ENCODE data around the gene ONECUT2. TPM values are rescaled to one million over a fixed set of nuclear protein-coding genes. Genes with fewer than 3 reads are reported as not detected.

ONECUT2 gene
- total and polyA plus RNA-seq, 9 of the 15 experiments (the other 6 are each of a cell fraction or from before 2014, with no cell fraction given), result 0.27 to 2.5 (median 0.83) TPM

DNA sequence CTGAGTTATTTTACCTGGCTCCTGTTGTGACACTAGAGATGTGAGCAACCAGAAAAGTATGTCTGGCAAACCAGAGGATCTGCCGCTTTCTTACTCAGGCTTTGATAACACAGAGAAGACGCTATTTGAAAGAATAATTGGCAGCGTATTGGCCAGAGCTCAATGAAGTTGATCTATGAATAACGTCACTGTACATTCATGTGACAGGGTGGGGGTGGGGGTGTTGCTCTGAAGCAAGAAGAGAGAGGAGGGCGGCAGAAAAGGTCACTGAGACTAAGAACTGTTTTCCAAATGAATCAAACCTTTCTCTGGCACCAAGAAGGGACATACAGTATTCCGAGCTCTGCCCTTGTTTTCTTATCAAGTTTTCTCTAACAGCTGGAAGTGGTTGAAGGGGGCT is 1.7 kb upstream of the ONECUT2 start:
- DNase-seq (ENCODE audit: extremely low read depth in 1 of 4, low spot score in 3 of 4) (no peak), ATAC-seq (no peak), FAIRE-seq (no peak)
- no peaks in the 10 kb centered on the region for H3K79me2 ChIP-seq (ENCODE audit: control insufficient read depth, insufficient read depth, low read length)
- no peaks in the 10 kb centered on the region for H4K20me1 ChIP-seq (replicated peaks; ENCODE audit: control insufficient read depth, insufficient read depth, low read length)
- peak overlapping the region; percentile 88; the same call in 1 of the 2 replicates for H3K4me2 ChIP-seq (ENCODE audit: insufficient read depth, low read length)
- peaks cover 2 to 34% of the 10 kb centered on the region in 2 experiments; a peak in 4 of 5 replicates for H3K4me1 ChIP-seq (replicated peaks in 1 of 2; ENCODE audit: control insufficient read depth in 2 of 2, insufficient read depth in 2 of 2, low read length in 2 of 2)
- POLR2A ChIA-PET, result interaction anchor here (0.6 kb wide), 1 partner anchor 43 kb away, joined by 3 read pairs; no protein-coding TSS in a partner anchor
- intact Hi-C loops (cut with micrococcal nuclease), result no loop called here
- H3K27me3 ChIP-seq (ENCODE audit: control insufficient read depth in 2 of 2, insufficient read depth in 2 of 2, low read length in 2 of 2), result peaks cover 15 to 27% of the 10 kb centered on the region in 2 experiments; a peak in 4 of 5 replicates
- TF ChIP-seq CBX2 (IDR thresholded peaks at IDR 0.05; ENCODE audit: insufficient read depth, low read length, poor library complexity, severe bottlenecking), result peak; percentile 30
- no peak for TF ChIP-seq NR1H2 (CRISPR knock-in tag; IDR thresholded peaks at IDR 0.05)
- H3K9me1 ChIP-seq (ENCODE audit: control insufficient read depth, insufficient read depth, low read length), result no peaks in the 10 kb centered on the region
- no peak overlapping the region for H3K9ac ChIP-seq (ENCODE audit: insufficient read depth in 1 of 2, low read depth in 2 of 2, low read length in 2 of 2)
- no peak overlapping the region for H3K27ac ChIP-seq (ENCODE audit: extremely low read depth, low read depth, low read length)
- H3K4me3 ChIP-seq, result no peak overlapping the region
- no peaks in the 10 kb centered on the region for H3K9me3 ChIP-seq (replicated peaks; ENCODE audit: control insufficient read depth, insufficient read depth, low read depth, low read length)
- H3K36me3 ChIP-seq (ENCODE audit: control insufficient read depth, insufficient read depth, low read length), result no peaks in the 10 kb centered on the region
- in situ Hi-C loops (cut with MboI), result no loop called here
- CTCF ChIA-PET (ENCODE audit: low intra/inter-chr PET ratio), result no interaction called here
- 8% methylated on average over 4 of the region's 6 CpGs for WGBS (ENCODE audit: insufficient coverage, low coverage, missing lambda C conversion rate)
- BruUV-seq (replicated peaks), result no TSS peak
- H2AFZ ChIP-seq (ENCODE audit: low read depth, low read length), result no peak overlapping the region

DNA sequence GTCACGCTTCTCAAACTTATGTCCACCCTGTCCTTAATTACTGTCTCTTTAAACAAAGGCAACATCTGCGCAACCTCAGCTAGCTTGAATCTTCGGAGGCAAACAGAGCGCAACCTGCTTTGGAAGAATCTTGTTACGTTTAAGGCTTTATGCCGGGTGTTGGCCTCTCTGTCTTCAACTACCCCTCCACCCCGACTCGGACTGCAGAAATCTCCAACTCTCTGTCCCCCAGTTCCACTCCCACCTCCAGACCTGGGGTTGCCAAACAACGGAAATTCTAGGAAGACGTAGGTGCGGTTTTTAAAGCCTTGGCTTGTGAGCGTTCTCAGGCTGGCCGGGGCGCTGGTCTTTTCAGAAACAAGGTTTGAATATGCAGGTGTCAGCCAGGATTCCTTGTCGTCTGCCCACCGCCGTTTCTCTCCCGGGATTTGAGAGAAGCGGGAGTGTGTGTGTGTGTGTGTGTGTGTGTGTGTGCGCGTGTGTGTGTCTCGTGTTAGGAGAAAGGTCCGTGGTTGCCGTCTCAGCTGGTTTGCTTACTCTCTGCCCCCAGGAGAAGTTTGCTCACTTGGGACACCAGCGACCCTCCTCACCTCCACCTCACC is 1.1 kb upstream of the ONECUT2 start:
- Histone ChIP-seq H3K9me1 (ENCODE audit: control insufficient read depth, insufficient read depth, low read length) (no peaks in the 10 kb centered on the region), H3K4me2 (ENCODE audit: insufficient read depth, low read length) (peak overlapping the region; percentile 88), H4K20me1 (replicated peaks; ENCODE audit: control insufficient read depth, insufficient read depth, low read length) (no peaks in the 10 kb centered on the region), H3K27ac (ENCODE audit: extremely low read depth, low read depth, low read length) (no peak overlapping the region), H3K79me2 (ENCODE audit: control insufficient read depth, insufficient read depth, low read length) (no peaks in the 10 kb centered on the region), H3K27me3 (ENCODE audit: control insufficient read depth in 2 of 2, insufficient read depth in 2 of 2, low read length in 2 of 2) (peaks cover 15 to 24% of the 10 kb centered on the region in 2 experiments; a peak in 4 of 5 replicates), H2AFZ (ENCODE audit: low read depth, low read length) (peak overlapping the region; percentile 92), H3K9me3 (replicated peaks; ENCODE audit: control insufficient read depth, insufficient read depth, low read depth, low read length) (no peaks in the 10 kb centered on the region), H3K4me1 (replicated peaks in 1 of 2; ENCODE audit: control insufficient read depth in 2 of 2, insufficient read depth in 2 of 2, low read length in 2 of 2) (peaks cover 2 to 34% of the 10 kb centered on the region in 2 experiments; a peak in 4 of 5 replicates), H3K9ac (ENCODE audit: insufficient read depth in 1 of 2, low read depth in 2 of 2, low read length in 2 of 2) (peak overlapping the region in 1 of 2 experiments; percentile 80; a peak in 1 of 4 replicates), H3K36me3 (ENCODE audit: control insufficient read depth, insufficient read depth, low read length) (no peaks in the 10 kb centered on the region), H3K4me3 (peak overlapping the region; percentile 55; the same call in 1 of the 2 replicates)
- FAIRE-seq (peak; percentile 6), ATAC-seq (no peak), DNase-seq (ENCODE audit: extremely low read depth in 1 of 4, low spot score in 3 of 4) (peak in 1 of 4 experiments; percentile 15)
- no TSS peak for BruUV-seq (replicated peaks)
- intact Hi-C loops (cut with micrococcal nuclease) (no loop called here), in situ Hi-C loops (cut with MboI) (no loop called here)
- ChIA-PET POLR2A (interaction anchor here (0.6 kb wide), 1 partner anchor 44 kb away, joined by 3 read pairs; no protein-coding TSS in a partner anchor), CTCF (ENCODE audit: low intra/inter-chr PET ratio) (no interaction called here)
- peak; percentile 22 for TF ChIP-seq ZFP36 (IDR thresholded peaks at IDR 0.05; ENCODE audit: low read depth, low read length, partially characterized antibody)
- no peak for TF ChIP-seq YBX1 (IDR thresholded peaks at IDR 0.05)
- TF ChIP-seq SMAD1 (IDR thresholded peaks at IDR 0.05; ENCODE audit: low read depth, low read length, partially characterized antibody), result no peak
- TF ChIP-seq HOXB6 (CRISPR knock-in tag; IDR thresholded peaks at IDR 0.05; ENCODE audit: borderline replicate concordance), result no peak
- TF ChIP-seq NRF1 (conservative IDR thresholded peaks at IDR 0.05 in 1 of 2, IDR thresholded peaks at IDR 0.05 in 1 of 2), result peak; percentile 54 to 57; a peak in 3 of 4 replicates
- no peak for TF ChIP-seq EWSR1 (IDR thresholded peaks at IDR 0.05; ENCODE audit: borderline replicate concordance, low read depth, partially characterized antibody)
- under 1% methylated on average over 18 of the region's 25 CpGs for WGBS (ENCODE audit: insufficient coverage, low coverage, missing lambda C conversion rate)
